HG02678 (cell line): ENCODE data around the gene ZNF385B.
"Not testable (repeated sequence)": the region's sequence is repeated elsewhere in the genome, so short reads cannot be mapped to it uniquely, and the experiment has no call there.

Experiments
- ATAC-seq: cut with Tn5 transposase; IDR thresholded peaks from one replicate; pipeline ENCODE4 v1.9.1; 2021; ENCODE audit warnings: mild to moderate bottlenecking, moderate library complexity; ENCODE audit not compliant: unreplicated experiment

ZNF385B gene

GRCh38 chr2:179645047-179645446, 216.4 kb downstream of the ZNF385B start:
- no peak for ATAC-seq

GRCh38 chr2:179642462-179642861, 218.9 kb downstream of the ZNF385B start:
- ATAC-seq = no peak

GRCh38 chr2:179636995-179637394, 224.4 kb downstream of the ZNF385B start:
- no peak for ATAC-seq

GRCh38 chr2:179636100-179636980, 225.1 kb downstream of the ZNF385B start:
- ATAC-seq = no peak

GRCh38 chr2:179631769-179632385, 229.5 kb downstream of the ZNF385B start:
- ATAC-seq = not testable (repeated sequence)

- ATAC-seq = not testable (repeated sequence)
These were observed 231.6 kb downstream of the ZNF385B start for GRCh38 chr2:179629776-179630175.

GRCh38 chr2:179626261-179626660, 235.2 kb downstream of the ZNF385B start:
- ATAC-seq = no peak

GRCh38 chr2:179622635-179623300, 238.6 kb downstream of the ZNF385B start:
- ATAC-seq = no peak

- ATAC-seq = no peak
These were observed 239.3 kb downstream of the ZNF385B start for GRCh38 chr2:179622112-179622511.

GRCh38 chr2:179619947-179620467, 241.4 kb downstream of the ZNF385B start:
- no peak for ATAC-seq

- no peak for ATAC-seq
These were observed 247.3 kb downstream of the ZNF385B start for GRCh38 chr2:179614121-179614520.

- ATAC-seq = no peak
These were observed 247.7 kb downstream of the ZNF385B start for GRCh38 chr2:179613701-179614100.

GRCh38 chr2:179613299-179613651, 248.1 kb downstream of the ZNF385B start:
- ATAC-seq = no peak

GRCh38 chr2:179612591-179613298, 248.7 kb downstream of the ZNF385B start:
- ATAC-seq = no peak

- ATAC-seq = no peak
These were observed 249.3 kb downstream of the ZNF385B start for GRCh38 chr2:179612108-179612507.

- ATAC-seq = no peak
These were observed 255.3 kb downstream of the ZNF385B start for GRCh38 chr2:179606141-179606540.

GRCh38 chr2:179605341-179605740, 256.1 kb downstream of the ZNF385B start:
- ATAC-seq = no peak

GRCh38 chr2:179604598-179604997, 256.8 kb downstream of the ZNF385B start:
- ATAC-seq = no peak

GRCh38 chr2:179602452-179602851, 259.0 kb downstream of the ZNF385B start:
- no peak for ATAC-seq

- no peak for ATAC-seq
These were observed 265.4 kb downstream of the ZNF385B start for GRCh38 chr2:179596018-179596417.

- no peak for ATAC-seq
These were observed 266.1 kb downstream of the ZNF385B start for GRCh38 chr2:179595284-179595683.
